Stimulated activated naive B cell treated with anti-CD40 and anti-IgM and Interleukin-4, amounts not matched to agents 10 μg/mL and 1 μg/mL and 100 μg/mL, for 72 hours (primary cell): Measurements from ENCODE around the gene SSPN.
A peak's percentile ranks its signal among the peaks of the same experiment; 100 is the strongest.

Source experiments
- ATAC-seq, 2 donors: fragments of 150-1000 bp; cut with Tn5 transposase; replicated peaks; 2 replicates each; pipeline ENCODE4 v1.10.0; 2021; ENCODE audit warnings: moderate library complexity in 1 of 2
- DNase-seq: peaks from one replicate; pipeline ENCODE4 v3.0.0; 2021
- H3K27ac Mint-ChIP-seq: one replicate; pipeline ENCODE4 v1.8.0; 2022; ENCODE audit warnings: mild to moderate bottlenecking, mixed read lengths
- H3K27me3 Mint-ChIP-seq, 2 donors: one replicate each; pipeline ENCODE4 v1.8.0; 2022; ENCODE audit warnings: mixed read lengths in 2 of 2
- H3K36me3 Mint-ChIP-seq, 2 donors: one replicate each; pipeline ENCODE4 v1.8.0; 2022; ENCODE audit warnings: mixed read lengths in 2 of 2, mild to moderate bottlenecking in 1 of 2
- H3K4me1 Mint-ChIP-seq, 2 donors: one replicate each; pipeline ENCODE4 v1.8.0; 2022; ENCODE audit warnings: mixed read lengths in 2 of 2, mild to moderate bottlenecking in 1 of 2
- H3K4me3 Mint-ChIP-seq, 2 donors: one replicate each; pipeline ENCODE4 v1.8.0; 2022; ENCODE audit warnings: mild to moderate bottlenecking in 2 of 2, mixed read lengths in 2 of 2, moderate library complexity in 1 of 2
- H3K9me3 Mint-ChIP-seq, 2 donors: one replicate each; pipeline ENCODE4 v1.8.0; 2022; ENCODE audit warnings: mixed read lengths in 2 of 2, mild to moderate bottlenecking in 1 of 2

The SSPN gene

DNA sequence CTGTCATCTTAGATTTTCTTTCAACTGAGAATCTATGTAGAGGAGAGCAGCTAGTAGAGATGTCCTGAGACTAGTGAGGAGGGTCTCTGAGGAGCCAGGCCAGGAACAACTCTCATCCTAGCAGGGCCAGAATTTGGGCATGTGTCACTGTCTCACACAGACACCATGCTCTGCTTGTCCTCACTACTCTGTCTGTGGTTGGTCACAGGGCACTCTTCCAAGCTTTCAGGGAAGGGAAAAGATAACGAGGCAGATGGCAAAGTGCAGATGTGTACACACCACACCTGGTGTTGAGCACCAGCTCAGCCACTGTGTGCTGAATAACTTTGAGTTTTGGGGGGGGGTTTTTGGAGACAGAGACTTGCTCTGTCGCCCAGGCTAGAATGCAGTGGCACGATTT, 2.5 kb downstream of the SSPN start:
- DNase-seq (no peak), ATAC-seq (no peak)
- peaks cover 3 to 5% of the 10 kb centered on the region in 2 donors for H3K4me1 Mint-ChIP-seq
- H3K36me3 Mint-ChIP-seq, result no peaks in the 10 kb centered on the region
- no peaks in the 10 kb centered on the region for H3K9me3 Mint-ChIP-seq
- H3K27me3 Mint-ChIP-seq, result peaks cover 10 to 37% of the 10 kb centered on the region in 2 donors
- no peak overlapping the region for H3K4me3 Mint-ChIP-seq
- H3K27ac Mint-ChIP-seq, result no peak overlapping the region

DNA sequence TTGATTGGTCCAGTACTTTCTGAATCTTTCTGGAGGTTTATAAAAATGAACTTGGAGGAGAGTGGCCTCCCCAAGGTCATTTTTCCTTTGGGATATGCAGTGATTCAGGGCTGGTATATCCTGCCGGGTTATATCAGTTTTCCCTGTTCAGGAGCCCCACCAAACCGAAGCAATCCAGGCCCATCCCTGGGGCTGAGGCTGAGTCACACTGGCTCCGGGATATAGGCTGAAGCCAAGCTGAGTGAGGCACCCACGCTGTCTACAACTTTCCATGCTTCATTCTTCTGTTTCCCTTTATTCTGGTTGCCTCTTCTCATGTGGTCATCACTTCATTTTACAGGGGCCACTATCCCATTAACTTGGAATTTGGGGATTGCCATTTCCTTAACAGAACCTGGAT, 3.4 kb downstream of the SSPN start:
- H3K36me3 Mint-ChIP-seq, result no peaks in the 10 kb centered on the region
- no peaks in the 10 kb centered on the region for H3K9me3 Mint-ChIP-seq
- no peak for ATAC-seq
- no peak for DNase-seq
- H3K4me1 Mint-ChIP-seq, result peaks cover 3 to 5% of the 10 kb centered on the region in 2 donors
- no peak overlapping the region for H3K27ac Mint-ChIP-seq
- H3K27me3 Mint-ChIP-seq, result peaks cover 10 to 35% of the 10 kb centered on the region in 2 donors
- no peak overlapping the region for H3K4me3 Mint-ChIP-seq

DNA sequence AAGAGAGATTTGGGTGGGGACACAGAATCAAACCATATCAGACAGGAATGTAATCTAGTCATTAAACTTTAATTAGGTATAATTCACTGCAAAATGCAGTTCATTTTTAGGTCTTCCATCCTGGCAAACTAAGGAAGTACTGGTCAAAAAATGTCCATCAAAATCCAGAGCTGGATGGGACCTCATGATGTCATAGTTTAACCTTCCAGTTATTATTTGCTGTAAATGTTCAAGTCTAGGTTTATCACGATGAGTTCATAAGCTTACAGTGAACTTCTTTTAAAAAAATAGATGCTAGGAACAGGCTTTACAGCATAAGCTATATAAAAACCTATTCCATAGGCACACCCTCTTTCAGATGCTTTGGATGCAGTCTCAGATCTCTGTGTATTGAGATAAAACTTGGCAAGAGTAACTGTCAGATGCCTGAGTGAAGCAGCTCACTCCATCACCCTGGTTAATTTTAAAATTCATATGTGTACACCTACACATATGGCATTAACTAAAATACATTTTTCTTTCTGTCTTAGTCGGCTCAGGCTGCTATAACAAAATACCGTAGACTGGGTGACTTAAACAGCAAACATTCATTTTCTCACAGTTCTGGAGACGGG, 7.9 kb downstream of the SSPN start:
- Mint-ChIP-seq H3K9me3 (no peaks in the 10 kb centered on the region), H3K27ac (no peak overlapping the region), H3K36me3 (no peaks in the 10 kb centered on the region), H3K27me3 (peaks cover 0 to 18% of the 10 kb centered on the region in 2 donors), H3K4me1 (no peaks in the 10 kb centered on the region), H3K4me3 (no peak overlapping the region)
- ATAC-seq (no peak), DNase-seq (no peak)

DNA sequence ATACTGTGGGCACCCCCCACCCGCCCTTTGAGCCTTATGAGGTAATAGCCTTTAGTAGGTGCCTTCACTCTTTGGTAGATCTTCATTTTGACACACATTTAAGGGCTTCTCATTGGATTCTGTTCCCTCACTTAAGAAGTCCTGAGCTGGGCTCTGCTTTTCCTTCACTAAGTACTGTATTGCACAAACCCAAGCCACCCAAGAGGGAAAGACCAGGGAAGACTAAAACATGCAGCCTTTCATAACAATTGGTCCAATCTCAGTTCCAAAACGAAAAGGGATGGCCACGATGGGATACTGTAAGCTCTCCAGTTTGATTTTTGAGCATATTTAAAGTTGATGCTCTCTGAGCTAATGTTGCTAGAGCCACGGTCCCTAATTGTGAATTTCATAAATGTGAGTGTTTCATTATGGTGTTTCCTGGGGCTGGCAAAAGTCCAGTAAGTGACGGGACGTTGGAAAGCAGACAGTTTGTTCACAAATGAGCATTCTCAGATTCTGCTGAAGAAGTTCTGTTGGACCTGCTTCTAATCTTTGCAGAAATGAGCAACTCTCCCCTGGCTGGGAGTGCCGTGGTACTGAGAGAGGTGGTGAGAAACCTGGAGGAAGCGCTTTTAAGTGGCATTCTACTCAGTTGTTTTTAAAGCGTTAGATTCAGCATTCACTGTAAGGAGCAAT, 9.4 kb downstream of the SSPN start:
- Mint-ChIP-seq H3K4me3 (no peak overlapping the region), H3K27me3 (peaks cover 0 to 10% of the 10 kb centered on the region in 2 donors), H3K27ac (no peak overlapping the region), H3K9me3 (no peaks in the 10 kb centered on the region), H3K36me3 (no peaks in the 10 kb centered on the region), H3K4me1 (no peaks in the 10 kb centered on the region)
- ATAC-seq (no peak), DNase-seq (no peak)

DNA sequence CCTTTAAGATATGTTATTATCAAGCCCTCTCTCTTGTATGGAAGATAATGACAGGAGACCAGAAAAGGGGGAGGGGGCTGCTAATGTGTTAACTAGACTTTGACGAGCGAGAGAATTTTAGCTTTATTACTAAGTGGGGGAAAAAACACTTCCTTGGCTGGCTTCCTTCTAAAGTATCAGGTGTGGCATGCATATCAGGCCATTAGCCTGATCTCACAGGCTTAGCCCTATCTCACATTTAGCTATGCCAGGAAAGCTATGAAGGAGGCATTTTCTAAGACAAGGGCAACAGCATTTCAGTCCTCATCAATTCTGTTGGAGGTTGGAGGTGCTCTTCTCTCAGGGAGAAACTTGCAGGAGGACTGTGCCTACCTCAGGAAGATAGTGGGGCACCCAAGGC, 9.9 kb downstream of the SSPN start:
- DNase-seq (no peak), ATAC-seq (no peak)
- Mint-ChIP-seq H3K4me3 (no peak overlapping the region), H3K27me3 (peaks cover 0 to 10% of the 10 kb centered on the region in 2 donors), H3K27ac (no peak overlapping the region), H3K36me3 (no peaks in the 10 kb centered on the region), H3K9me3 (no peaks in the 10 kb centered on the region), H3K4me1 (no peaks in the 10 kb centered on the region)

DNA sequence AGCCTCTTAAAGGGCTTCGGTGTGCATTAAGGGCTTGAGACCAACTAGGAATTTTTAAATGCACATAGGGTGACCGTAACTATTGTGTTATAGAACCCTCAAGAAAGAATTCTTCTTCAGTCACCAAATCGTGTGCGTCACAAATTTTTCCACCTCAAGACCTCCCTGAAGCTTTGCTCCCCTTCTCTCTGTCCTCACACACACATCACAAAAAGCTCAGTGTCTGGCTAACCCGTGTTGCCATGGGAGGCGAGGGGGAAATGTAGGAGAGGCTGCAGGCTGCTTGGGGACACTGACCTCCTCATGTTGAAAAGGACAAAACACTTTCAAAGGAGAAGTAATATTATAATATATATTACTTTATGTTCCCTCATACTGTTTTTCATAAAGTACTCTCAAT, 10.6 kb downstream of the SSPN start:
- peaks cover 0 to 10% of the 10 kb centered on the region in 2 donors for H3K27me3 Mint-ChIP-seq
- H3K9me3 Mint-ChIP-seq, result no peaks in the 10 kb centered on the region
- no peak overlapping the region for H3K27ac Mint-ChIP-seq
- H3K36me3 Mint-ChIP-seq, result no peaks in the 10 kb centered on the region
- ATAC-seq (no peak), DNase-seq (no peak)
- no peaks in the 10 kb centered on the region for H3K4me1 Mint-ChIP-seq
- no peak overlapping the region for H3K4me3 Mint-ChIP-seq

DNA sequence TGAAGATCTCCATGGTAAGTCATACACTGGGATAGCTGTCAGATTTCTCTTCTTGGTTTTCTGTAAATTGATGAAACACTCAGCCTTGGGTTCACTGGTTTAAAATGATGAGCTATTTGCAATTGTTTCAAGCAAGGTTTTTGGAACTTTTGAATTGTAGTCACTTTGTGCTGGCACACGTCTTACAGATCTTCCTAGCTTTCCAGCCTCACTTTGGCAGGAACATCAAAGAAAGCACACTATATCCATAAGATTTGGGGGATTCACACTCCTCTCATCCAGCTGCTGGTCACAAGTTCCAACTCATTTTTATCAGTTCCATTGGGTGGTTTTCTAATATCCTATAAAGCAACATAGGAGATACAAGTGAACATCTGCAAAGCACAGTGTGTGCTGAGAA, 16.0 kb downstream of the SSPN start:
- no peak overlapping the region for H3K4me3 Mint-ChIP-seq

GRCh38 chr12:26212396-26212795, 17.0 kb downstream of the SSPN start:
- Mint-ChIP-seq H3K27me3 (no peaks in the 10 kb centered on the region), H3K36me3 (peaks cover 0 to 3% of the 10 kb centered on the region in 2 donors), H3K27ac (no peak overlapping the region), H3K4me1 (no peaks in the 10 kb centered on the region), H3K9me3 (peaks cover 0 to 3% of the 10 kb centered on the region in 2 donors), H3K4me3 (no peak overlapping the region)
- DNase-seq (no peak), ATAC-seq (no peak)

More for the DNA sequence above, 16.0 kb downstream of the SSPN start:
- Mint-ChIP-seq H3K4me1 (no peaks in the 10 kb centered on the region), H3K9me3 (peaks cover 0 to 3% of the 10 kb centered on the region in 2 donors), H3K27me3 (no peaks in the 10 kb centered on the region), H3K36me3 (peaks cover 0 to 3% of the 10 kb centered on the region in 2 donors), H3K27ac (no peak overlapping the region)
- DNase-seq, result no peak
- no peak for ATAC-seq

- no peak for DNase-seq
- peaks cover 0 to 3% of the 10 kb centered on the region in 2 donors for H3K36me3 Mint-ChIP-seq
- no peak for ATAC-seq
- no peaks in the 10 kb centered on the region for H3K27me3 Mint-ChIP-seq
- no peak overlapping the region for H3K27ac Mint-ChIP-seq
- H3K4me3 Mint-ChIP-seq, result no peak overlapping the region
- peaks cover 0 to 3% of the 10 kb centered on the region in 2 donors for H3K9me3 Mint-ChIP-seq
- no peaks in the 10 kb centered on the region for H3K4me1 Mint-ChIP-seq
Measured at GRCh38 chr12:26212988-26213387, 17.6 kb downstream of the SSPN start.

- no peaks in the 10 kb centered on the region for H3K4me1 Mint-ChIP-seq
- no peak for DNase-seq
- H3K27me3 Mint-ChIP-seq, result no peaks in the 10 kb centered on the region
- no peak overlapping the region for H3K4me3 Mint-ChIP-seq
- peaks cover 0 to 3% of the 10 kb centered on the region in 2 donors for H3K9me3 Mint-ChIP-seq
- no peak overlapping the region for H3K27ac Mint-ChIP-seq
- no peak for ATAC-seq
- H3K36me3 Mint-ChIP-seq, result peaks cover 0 to 3% of the 10 kb centered on the region in 2 donors
Measured at GRCh38 chr12:26214121-26214520, 18.7 kb downstream of the SSPN start.

GRCh38 chr12:26219736-26220135, 24.4 kb downstream of the SSPN start:
- no peak overlapping the region for H3K4me3 Mint-ChIP-seq
- ATAC-seq (no peak), DNase-seq (no peak)
- peaks cover 0 to 3% of the 10 kb centered on the region in 2 donors for H3K9me3 Mint-ChIP-seq
- peaks cover 0 to 3% of the 10 kb centered on the region in 2 donors for H3K27me3 Mint-ChIP-seq
- no peak overlapping the region for H3K27ac Mint-ChIP-seq
- H3K4me1 Mint-ChIP-seq, result no peaks in the 10 kb centered on the region
- H3K36me3 Mint-ChIP-seq, result peaks cover 0 to 3% of the 10 kb centered on the region in 2 donors

DNA sequence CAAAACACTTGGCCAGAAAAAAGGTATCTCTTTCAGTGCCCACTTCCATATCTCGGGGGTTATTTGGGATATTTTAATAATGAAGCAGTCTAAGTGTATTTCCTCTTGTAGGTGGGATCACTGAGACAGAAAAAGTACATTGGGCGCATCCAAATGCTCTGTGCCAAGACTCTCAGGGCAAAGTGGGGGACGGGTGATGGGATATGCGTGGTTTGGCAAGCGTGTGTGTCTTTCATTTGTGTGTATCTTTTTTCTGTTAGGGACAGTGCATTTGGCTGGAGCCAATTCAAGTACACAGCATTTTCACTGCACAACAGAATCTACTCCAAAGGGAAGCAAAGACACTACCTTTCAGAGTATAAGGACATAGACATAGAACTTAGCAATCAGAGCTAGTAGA, 29.3 kb downstream of the SSPN start:
- Mint-ChIP-seq H3K36me3 (peaks cover 0 to 2% of the 10 kb centered on the region in 2 donors), H3K27ac (no peak overlapping the region), H3K4me3 (no peak overlapping the region), H3K27me3 (peaks cover 28 to 35% of the 10 kb centered on the region in 2 donors), H3K4me1 (peaks cover 2 to 15% of the 10 kb centered on the region in 2 donors), H3K9me3 (no peaks in the 10 kb centered on the region)
- no peak for DNase-seq
- no peak for ATAC-seq

DNA sequence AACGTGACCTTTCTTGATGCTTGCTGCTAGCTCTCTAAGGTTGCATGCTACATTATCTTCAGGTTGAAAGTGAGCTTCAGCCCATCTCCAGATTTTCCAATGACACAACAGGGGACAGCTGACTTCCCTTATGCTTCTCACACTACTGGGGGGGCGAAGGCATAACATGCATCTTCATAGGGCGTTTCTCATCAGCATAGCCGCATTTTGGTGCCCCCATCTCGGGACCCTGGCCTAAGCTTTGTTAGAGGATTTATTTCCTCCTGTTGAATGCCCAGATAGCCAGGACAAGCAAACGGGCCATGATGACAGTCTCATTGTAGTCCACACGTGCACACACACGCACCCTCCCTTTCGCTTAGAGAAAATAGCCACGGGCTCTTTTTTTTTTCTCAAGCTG, 30.7 kb downstream of the SSPN start:
- H3K27ac Mint-ChIP-seq, result no peak overlapping the region
- no peaks in the 10 kb centered on the region for H3K9me3 Mint-ChIP-seq
- DNase-seq, result no peak
- H3K4me1 Mint-ChIP-seq, result peaks cover 2 to 15% of the 10 kb centered on the region in 2 donors
- no peak overlapping the region for H3K4me3 Mint-ChIP-seq
- peaks cover 25 to 35% of the 10 kb centered on the region in 2 donors for H3K27me3 Mint-ChIP-seq
- no peak for ATAC-seq
- H3K36me3 Mint-ChIP-seq, result peaks cover 0 to 2% of the 10 kb centered on the region in 2 donors

DNA sequence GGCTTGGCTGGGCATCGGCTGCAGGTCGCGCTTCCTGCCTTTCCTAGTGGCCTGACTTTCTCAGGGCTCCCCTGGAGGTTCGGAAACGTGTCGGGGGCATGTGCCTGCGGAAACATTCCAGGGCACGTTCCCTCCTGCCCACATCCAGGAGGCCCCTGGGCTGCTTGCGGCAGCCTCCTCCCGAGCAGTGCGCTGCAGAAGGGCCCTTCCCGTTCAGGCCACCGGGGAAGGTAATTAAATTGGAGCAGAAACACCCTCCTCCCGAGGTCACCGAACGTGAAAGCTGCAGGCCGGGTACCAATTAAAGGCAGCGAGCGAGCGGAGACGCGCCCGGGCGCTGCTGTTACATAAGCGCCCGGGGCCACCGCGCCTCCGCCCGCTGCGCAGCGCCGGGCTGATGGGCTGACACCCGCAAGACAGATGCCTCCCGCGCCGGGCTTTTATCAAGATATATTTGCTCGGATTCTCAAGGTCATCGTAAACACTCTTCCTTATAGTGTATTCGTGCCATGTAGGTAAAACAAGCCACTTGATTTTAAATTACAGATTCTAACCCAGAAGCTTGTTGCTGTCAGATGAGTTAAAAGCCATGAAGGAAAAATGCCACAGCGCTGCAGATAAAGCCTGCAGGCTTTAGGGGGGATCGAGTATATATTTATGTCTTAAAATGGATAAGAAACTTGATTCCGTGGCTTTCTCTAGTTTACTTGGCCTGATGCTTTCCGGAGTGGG, 31.4 kb downstream of the SSPN start:
- no peaks in the 10 kb centered on the region for H3K9me3 Mint-ChIP-seq
- peaks cover 0 to 2% of the 10 kb centered on the region in 2 donors for H3K36me3 Mint-ChIP-seq
- no peak for DNase-seq
- peak overlapping the region; percentile 75 to 78 for H3K4me3 Mint-ChIP-seq
- H3K27ac Mint-ChIP-seq, result no peak overlapping the region
- H3K4me1 Mint-ChIP-seq, result peaks cover 2 to 15% of the 10 kb centered on the region in 2 donors
- ATAC-seq, result peak; percentile 25 to 50
- H3K27me3 Mint-ChIP-seq, result peaks cover 25 to 35% of the 10 kb centered on the region in 2 donors
